Activated T-cell treated with anti-CD3 and anti-CD28 coated beads, Interleukin-2, amount 50 U/mL, for 24 hours (primary cell): ENCODE measurements around the gene METTL16.

ENCODE experiments used
- DNase-seq: peaks from one replicate; pipeline ENCODE4 v3.0.0-alpha.2; 2020
- H3K27ac Mint-ChIP-seq: 2 replicates; pipeline ENCODE4 v1.8.0; 2020; ENCODE audit warnings: mild to moderate bottlenecking, mixed read lengths
- H3K27me3 Mint-ChIP-seq: 2 replicates; pipeline ENCODE4 v1.8.0; 2020; ENCODE audit warnings: mixed read lengths
- H3K36me3 Mint-ChIP-seq: 2 replicates; pipeline ENCODE4 v1.8.0; 2020; ENCODE audit warnings: low read depth, mixed read lengths
- H3K4me1 Mint-ChIP-seq: 2 replicates; pipeline ENCODE4 v1.8.0; 2020; ENCODE audit warnings: low read depth, mixed read lengths
- H3K4me3 Mint-ChIP-seq: 2 replicates; pipeline ENCODE4 v1.8.0; 2020; ENCODE audit warnings: mild to moderate bottlenecking, moderate library complexity, mixed read lengths
- H3K9me3 Mint-ChIP-seq: 2 replicates; pipeline ENCODE4 v1.8.0; 2020; ENCODE audit warnings: mixed read lengths

The METTL16 gene

GRCh38 chr17:2372180-2372579 is 139.5 kb downstream of the METTL16 start:
- no peak for DNase-seq
- H3K36me3 Mint-ChIP-seq, result peaks cover 60% of the 10 kb centered on the region
- no peak overlapping the region for H3K4me3 Mint-ChIP-seq
- H3K4me1 Mint-ChIP-seq, result no peaks in the 10 kb centered on the region
- no peak overlapping the region for H3K27ac Mint-ChIP-seq
- H3K9me3 Mint-ChIP-seq, result no peaks in the 10 kb centered on the region
- H3K27me3 Mint-ChIP-seq, result no peaks in the 10 kb centered on the region

- no peak overlapping the region for H3K4me3 Mint-ChIP-seq
- H3K9me3 Mint-ChIP-seq, result no peaks in the 10 kb centered on the region
- H3K27me3 Mint-ChIP-seq, result no peaks in the 10 kb centered on the region
- no peak overlapping the region for H3K27ac Mint-ChIP-seq
- no peaks in the 10 kb centered on the region for H3K4me1 Mint-ChIP-seq
- peaks cover 61% of the 10 kb centered on the region for H3K36me3 Mint-ChIP-seq
- no peak for DNase-seq
These were observed 140.2 kb downstream of the METTL16 start for GRCh38 chr17:2371183-2372130.

GRCh38 chr17:2370211-2370589 is 141.5 kb downstream of the METTL16 start:
- no peak for DNase-seq
- Mint-ChIP-seq H3K27ac (no peak overlapping the region), H3K36me3 (peaks cover 58% of the 10 kb centered on the region), H3K9me3 (no peaks in the 10 kb centered on the region), H3K4me1 (no peaks in the 10 kb centered on the region), H3K4me3 (no peak overlapping the region), H3K27me3 (no peaks in the 10 kb centered on the region)

GRCh38 chr17:2369551-2370210 is 142.0 kb downstream of the METTL16 start:
- Mint-ChIP-seq H3K27ac (peak overlapping the region; percentile 29), H3K9me3 (no peaks in the 10 kb centered on the region), H3K27me3 (no peaks in the 10 kb centered on the region)

GRCh38 chr17:2369039-2369438 is 142.6 kb downstream of the METTL16 start:
- H3K36me3 Mint-ChIP-seq, result peaks cover 59% of the 10 kb centered on the region
- no peaks in the 10 kb centered on the region for H3K9me3 Mint-ChIP-seq
- H3K27ac Mint-ChIP-seq, result peak overlapping the region; percentile 29
- no peak overlapping the region for H3K4me3 Mint-ChIP-seq
- H3K4me1 Mint-ChIP-seq, result no peaks in the 10 kb centered on the region
- no peaks in the 10 kb centered on the region for H3K27me3 Mint-ChIP-seq
- no peak for DNase-seq

More at GRCh38 chr17:2369551-2370210, 142.0 kb downstream of the METTL16 start:
- DNase-seq, result no peak
- Mint-ChIP-seq H3K4me1 (no peaks in the 10 kb centered on the region), H3K36me3 (peaks cover 58% of the 10 kb centered on the region), H3K4me3 (no peak overlapping the region)

GRCh38 chr17:2368359-2368758 is 143.3 kb downstream of the METTL16 start:
- H3K9me3 Mint-ChIP-seq, result no peaks in the 10 kb centered on the region
- no peak overlapping the region for H3K4me3 Mint-ChIP-seq
- H3K36me3 Mint-ChIP-seq, result peaks cover 57% of the 10 kb centered on the region
- no peak for DNase-seq
- H3K4me1 Mint-ChIP-seq, result no peaks in the 10 kb centered on the region
- no peak overlapping the region for H3K27ac Mint-ChIP-seq
- H3K27me3 Mint-ChIP-seq, result no peaks in the 10 kb centered on the region

- H3K4me3 Mint-ChIP-seq, result no peak overlapping the region
- H3K27ac Mint-ChIP-seq, result no peak overlapping the region
- peaks cover 59% of the 10 kb centered on the region for H3K36me3 Mint-ChIP-seq
- no peaks in the 10 kb centered on the region for H3K27me3 Mint-ChIP-seq
- no peaks in the 10 kb centered on the region for H3K9me3 Mint-ChIP-seq
- no peaks in the 10 kb centered on the region for H3K4me1 Mint-ChIP-seq
- no peak for DNase-seq
These were observed 144.8 kb downstream of the METTL16 start for GRCh38 chr17:2366747-2367494.
